ENCODE results near the gene MAP4K1.

MAP4K1 gene

GRCh38 chr19:38642176-38642575 is 24.4 kb upstream of the MAP4K1 start:
- FAIRE-seq: no peak
- no peak for DNase-seq (ENCODE audit: insufficient read length, low spot score)
- TF ChIP-seq CTCF (IDR thresholded peaks at IDR 0.05; ENCODE audit: insufficient read depth, missing control alignments): no peak

- TF ChIP-seq CTCF (IDR thresholded peaks at IDR 0.05; ENCODE audit: insufficient read depth, missing control alignments): no peak
- FAIRE-seq (no peak), DNase-seq (ENCODE audit: insufficient read length, low spot score) (no peak)
Measured at GRCh38 chr19:38640368-38640767, 22.6 kb upstream of the MAP4K1 start.

- no peak for TF ChIP-seq CTCF (IDR thresholded peaks at IDR 0.05; ENCODE audit: insufficient read depth, missing control alignments)
- DNase-seq (ENCODE audit: insufficient read length, low spot score) (no peak), FAIRE-seq (no peak)
Measured at GRCh38 chr19:38639679-38640078, 21.9 kb upstream of the MAP4K1 start.

GRCh38 chr19:38638461-38638860 is 20.7 kb upstream of the MAP4K1 start:
- no peak for TF ChIP-seq CTCF (IDR thresholded peaks at IDR 0.05; ENCODE audit: insufficient read depth, missing control alignments)
- DNase-seq (ENCODE audit: insufficient read length, low spot score): no peak
- no peak for FAIRE-seq

DNA sequence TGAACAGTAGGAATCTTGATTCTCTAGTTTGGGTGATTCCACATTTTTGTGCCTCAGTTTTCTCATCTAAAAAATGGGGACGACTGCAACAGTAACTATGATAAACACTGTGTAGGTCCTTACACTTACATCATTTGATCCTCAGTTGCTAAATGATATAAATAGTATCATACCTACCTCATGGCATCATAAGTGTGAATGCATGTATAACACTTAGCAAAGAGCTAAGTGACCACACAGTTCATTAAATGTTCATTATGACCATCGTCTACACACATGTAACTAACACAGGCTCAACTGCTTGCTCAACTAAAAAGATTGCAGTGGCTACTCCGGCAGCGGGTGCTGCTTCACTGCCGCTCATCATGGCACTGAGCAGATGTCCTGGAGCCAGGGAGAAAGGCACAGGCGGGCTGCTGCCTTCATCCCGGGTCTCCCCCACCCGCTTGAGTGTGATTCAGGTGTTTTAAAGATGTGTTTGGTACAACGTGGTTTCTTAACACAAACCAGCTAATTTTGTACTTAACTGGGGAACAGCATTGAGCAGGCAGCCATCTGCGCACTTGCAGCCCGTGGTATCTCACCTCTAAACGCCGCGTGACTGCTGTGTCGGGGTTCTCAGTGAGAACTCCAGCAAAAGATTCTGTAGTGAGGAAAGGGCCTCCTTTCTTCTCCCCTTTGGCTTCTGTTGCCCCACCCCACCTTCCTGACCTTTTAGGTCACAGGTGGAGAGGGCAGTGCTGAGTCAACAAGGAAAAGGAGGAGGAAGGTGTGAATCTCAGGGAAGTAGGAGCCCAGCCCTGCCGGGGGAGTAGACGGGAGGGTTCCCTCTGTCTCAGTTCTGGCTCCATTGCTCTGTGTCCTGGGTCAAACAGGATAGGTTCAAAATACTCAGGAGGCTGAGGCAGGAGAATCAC is 18.0 kb upstream of the MAP4K1 start:
- FAIRE-seq (no peak), DNase-seq (ENCODE audit: insufficient read length, low spot score) (no peak)
- TF ChIP-seq CTCF (IDR thresholded peaks at IDR 0.05; ENCODE audit: insufficient read depth, missing control alignments): no peak

DNA sequence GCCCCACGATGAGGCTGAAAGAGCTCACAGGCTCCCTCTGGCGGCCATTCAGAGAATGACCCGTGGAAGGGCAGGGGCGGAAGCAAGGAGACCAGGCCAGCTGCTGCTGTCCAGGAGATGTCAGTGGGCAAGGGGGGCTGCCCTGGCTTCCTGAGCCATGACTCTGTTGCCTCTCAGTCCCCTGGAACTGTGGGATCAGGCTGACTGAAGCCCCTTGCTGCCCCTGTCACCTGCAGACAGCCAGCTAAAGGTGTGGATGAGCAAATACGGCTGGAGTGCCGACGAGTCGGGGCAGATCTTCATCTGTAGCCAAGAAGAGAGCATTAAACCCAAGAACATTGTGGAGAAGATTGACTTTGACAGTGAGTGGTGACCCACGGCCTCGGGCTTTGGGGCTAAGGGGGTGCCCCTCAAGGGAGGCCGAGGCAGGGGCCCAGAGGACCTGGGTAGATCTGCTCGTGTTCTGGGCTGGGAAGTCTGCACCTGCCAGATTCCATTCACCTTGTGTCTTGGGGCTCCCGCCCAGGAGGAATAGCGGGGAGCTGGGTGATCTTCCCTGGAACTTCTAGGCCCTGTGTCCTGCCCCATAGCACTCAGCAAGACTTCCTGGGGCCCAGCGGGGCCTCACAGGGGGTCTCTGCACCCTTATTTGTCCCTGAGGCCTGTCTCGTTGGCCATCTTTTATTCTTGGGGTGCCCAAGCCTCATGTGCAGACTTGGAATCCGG is 17.2 kb upstream of the MAP4K1 start:
- DNase-seq (ENCODE audit: insufficient read length, low spot score) (no peak), FAIRE-seq (no peak)
- peak; percentile 86 for TF ChIP-seq CTCF (IDR thresholded peaks at IDR 0.05; ENCODE audit: insufficient read depth, missing control alignments)

Measured in D721Med (cell line).